Kasumi-1 (cell line): ENCODE results near the gene TTLL11.

Experiments used
- DNase-seq, 2 experiments: peaks; one replicate each; lab custom pipeline; 2025; lab: John Stamatoyannopoulos, UW

TTLL11 gene

DNA sequence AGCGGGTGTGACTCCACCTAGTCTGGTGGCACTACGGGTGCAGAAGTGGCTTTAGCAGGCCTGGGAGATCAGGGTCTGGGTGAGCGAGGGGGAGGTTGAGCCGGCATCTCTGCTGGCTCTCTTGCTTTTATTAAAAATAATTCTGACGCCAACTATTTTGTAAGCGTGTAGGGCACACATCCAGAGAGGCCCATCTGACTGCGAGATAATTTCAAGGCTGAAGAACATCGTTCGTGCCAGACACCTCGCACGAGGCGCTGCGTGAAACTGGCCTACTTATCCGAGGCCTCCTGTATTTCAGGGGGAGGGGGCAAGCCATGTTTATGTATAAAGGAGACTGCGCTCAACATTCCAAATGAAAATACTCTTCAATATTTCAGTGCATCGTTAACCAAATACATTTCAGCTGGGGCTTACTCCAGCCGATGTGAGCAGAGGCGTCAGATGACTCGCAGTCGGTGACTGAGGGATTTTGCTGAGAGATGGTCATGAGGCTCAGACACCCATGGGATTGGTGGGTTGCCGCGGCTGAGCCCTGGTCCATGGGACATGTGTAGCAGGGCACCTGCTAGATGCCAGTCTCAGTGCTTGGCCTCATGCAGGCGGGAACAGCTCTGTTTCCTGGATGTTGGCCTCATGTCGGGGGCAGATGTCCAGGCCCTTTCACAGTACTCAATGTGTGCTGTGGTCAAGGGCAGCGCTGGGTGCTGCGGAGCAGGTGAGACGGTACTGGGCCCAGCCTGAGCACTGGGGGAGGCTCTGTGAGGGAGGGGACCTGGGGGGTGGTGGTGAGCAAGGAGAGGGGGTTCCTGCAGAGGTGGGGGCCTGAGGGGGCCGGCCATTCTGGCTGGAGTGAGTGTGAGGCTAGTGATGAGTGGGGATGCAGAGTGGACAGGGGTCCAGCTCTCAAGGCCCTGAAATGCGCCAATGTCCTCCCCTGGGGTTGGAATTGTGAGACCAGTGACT, 240.2 kb downstream of the TTLL11 start:
- DNase-seq, result no peak

DNA sequence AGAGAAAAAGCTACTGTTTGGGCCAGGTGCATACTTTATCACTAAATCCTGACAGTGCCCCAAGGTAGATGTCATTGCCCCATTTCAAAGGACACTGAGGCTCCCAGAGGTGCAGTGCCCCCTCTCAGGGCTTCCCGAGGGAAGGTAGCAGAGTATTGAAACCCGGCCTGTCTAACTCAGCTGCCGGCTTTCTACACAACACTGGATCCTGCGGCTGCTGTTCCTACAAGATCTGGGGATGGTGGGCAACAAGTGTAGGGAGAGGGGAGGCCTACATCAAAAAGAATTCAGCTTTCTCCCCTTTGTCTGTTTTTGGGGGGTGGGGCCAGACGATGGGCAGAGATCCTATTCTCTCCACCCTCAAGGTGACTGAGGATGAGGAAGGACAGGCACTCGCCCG, 240.9 kb downstream of the TTLL11 start:
- no peak for DNase-seq

DNA sequence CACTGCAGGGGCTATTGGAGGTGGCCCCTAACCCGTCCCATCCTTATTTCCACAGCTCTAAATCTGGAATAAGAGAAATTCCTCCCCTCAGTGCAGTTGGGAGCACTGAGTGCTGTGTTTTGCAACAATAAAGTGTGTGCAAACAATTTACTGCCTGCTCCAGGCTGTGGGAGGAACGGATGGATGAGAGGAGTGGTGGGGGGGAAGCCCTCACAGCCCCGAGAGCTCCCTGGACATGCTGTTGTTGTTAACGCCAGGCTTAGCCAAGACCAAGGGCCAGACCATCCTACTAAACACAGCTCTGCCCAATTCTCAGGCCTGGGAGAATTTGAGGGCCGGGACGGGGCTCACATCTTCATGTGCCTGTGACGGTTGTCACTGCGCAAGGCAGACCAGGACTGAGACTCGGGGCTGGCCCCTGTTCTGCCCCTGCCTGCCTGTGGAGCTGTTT, 241.4 kb downstream of the TTLL11 start:
- DNase-seq, result no peak

DNA sequence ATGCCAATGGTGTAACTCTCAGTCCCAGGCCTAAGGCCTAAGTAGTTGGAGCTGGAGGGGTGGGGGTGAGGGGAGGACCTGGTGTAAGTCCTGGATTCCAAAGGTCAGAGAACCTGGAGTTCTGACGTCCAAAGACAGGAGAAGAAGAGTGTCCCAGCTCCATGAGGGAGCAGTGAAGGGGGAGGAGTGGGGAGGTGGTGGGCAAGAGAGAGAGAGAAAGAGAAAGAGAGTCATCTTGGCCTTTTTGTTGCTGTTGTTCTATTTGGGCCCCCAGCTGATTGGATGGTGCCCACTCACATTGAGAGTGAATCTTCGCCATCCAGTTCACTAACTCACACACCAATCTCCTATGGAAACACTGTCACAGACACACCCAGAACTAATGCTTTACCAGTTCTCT, 242.7 kb downstream of the TTLL11 start:
- DNase-seq, result no peak

DNA sequence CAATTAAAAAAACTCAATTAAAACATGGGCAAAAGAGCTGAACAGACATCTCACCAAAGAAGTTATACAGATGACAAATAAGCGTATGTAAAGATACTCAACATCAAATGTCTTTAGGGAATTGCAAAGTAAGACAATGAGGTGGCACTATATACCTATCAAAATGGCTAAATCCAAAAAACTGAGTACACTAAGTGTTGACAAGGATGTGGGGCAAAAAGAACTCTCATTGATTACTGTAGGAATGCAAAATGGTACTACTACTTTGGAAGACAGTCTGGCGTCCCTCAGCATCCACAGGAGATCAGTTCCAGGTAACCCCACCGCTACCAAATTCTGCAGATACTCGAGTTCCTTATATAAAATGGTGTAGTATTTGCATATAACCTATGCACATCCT, 243.6 kb downstream of the TTLL11 start:
- no peak for DNase-seq

DNA sequence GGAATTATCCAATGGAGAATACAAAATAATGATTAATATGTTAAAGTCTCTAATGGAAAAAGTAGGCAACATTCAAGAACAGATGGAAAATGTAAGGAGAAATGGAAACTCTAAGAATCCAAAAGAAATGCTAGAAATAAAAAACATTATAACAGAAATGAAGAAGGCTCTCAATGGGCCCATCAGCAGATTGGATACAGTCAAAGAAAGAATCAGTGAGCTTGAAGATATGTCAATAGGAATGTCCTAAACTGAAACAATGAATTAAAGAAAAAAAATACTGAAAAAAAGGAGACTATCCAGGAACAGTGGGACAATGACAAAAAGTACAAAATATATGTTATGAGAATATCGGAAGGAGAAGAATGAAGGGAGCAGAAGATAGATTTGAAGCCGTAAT, 248.5 kb downstream of the TTLL11 start:
- DNase-seq, result no peak

DNA sequence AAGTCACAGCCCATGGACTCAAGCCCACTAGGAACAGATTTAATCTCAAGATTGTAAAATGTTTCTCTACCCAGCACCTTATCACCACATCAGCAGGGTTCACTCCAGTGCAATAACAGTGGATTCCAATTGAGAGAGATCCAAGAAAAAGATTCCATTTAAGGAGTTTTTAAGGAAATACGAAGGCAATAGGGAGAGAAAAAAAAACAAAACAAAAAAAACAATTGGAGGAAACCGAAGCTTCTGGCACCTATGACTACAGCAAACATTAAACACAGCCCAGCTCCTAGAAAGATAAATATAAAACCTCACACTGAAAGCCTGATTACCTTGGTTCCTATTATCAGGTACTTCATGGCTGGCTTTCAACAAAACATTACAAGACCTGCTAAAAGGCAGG, 249.0 kb downstream of the TTLL11 start:
- DNase-seq, result no peak

DNA sequence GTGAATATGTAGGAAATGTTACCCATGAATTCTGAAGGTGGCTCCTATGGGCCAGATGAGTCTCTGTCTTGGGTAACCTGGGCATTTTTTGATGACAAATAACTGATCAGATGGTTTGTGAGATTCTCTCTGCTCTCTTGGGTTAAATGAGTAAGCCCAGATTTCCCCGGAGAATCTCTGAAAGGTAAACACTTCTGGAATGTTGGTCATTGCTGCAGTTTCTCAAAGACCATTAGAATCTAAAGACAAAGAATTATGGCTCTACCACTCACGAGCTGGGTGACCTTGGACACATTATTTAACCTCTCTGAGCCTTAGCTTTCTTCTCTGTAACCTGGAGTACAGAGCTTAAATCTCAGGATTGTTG, 250.5 kb downstream of the TTLL11 start:
- no peak for DNase-seq

DNA sequence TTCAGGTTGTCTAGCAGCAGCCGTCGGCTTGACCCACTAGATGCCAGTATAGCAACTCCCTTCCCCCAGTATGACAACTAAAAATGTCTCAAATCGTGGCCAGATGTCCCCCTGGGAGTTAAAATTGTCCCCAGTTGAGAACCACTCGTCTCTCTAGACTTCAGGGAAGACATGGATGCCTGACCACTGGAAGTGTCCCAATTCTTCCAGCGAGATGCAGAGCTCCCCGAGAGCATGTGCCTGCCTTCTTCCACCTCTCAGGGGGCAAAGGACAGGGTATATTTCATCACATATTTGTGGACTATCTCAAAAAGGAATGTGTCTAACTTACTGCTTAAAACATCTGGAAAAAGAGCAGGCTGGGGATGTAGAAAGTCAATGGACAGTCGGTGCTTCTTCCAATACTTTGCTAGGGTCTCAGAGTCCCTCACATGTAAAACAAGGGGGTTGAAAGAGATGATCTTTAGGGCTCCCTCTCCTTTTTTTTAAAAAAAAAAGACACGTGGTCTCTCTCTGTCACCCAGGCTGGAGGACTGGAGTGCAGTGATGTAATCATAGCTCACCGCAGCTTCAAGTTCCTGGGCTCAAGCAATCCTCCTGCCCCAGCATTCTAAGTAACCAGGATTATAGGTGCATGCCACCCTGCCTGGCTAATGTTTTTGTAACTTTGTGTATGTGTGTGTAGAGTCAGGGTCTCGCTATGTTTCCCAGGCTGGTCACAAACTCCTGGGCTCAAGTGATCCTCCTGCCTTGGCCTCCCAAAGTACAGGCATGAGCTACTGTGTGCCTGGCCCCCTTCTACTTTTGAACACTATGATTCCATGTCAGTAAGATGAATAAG, 251.1 kb downstream of the TTLL11 start:
- no peak for DNase-seq

DNA sequence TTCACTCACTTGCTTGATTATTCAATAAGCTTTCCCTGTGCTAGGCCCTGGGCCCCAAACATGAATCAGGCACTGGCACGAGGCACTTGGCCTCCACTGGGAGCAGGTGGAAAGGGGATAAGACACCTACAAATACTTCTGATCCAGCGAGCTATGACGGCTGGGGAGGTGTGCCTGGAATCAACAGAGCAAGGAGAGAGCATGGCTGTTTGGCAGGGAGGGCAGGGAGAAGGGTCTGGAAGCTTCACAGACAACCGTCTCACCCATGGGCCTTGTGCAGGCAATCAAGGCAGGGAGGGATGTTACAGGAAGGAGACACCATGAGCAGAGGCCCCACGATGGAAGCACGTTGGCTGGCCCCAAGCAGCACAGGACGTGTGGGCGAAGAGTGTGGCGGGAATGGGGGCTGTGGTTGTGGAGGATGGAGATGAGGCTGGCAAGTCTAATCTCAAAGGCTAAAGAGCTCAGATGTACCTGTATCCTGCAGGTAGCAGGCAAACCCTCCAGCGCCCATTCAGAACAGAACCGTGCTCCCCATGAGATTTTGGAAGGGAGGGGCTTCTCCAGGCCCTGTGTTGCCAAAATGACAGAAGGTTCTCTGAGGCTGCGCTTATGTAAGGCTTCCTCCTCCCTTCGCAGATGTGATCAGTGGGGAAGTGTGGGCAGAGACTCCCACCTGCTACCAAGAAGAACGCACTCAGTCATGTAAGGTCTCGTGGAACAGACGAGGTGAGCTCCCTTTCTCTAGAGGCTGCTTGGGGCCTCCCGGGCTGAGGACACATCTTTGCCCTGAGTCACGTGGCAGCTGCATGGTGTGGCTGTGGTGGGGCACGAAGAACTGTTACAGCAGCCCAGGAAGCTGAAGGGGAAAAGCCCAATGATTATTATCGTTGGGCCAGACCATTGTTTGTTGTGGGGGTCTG, 252.0 kb downstream of the TTLL11 start:
- DNase-seq, result no peak

DNA sequence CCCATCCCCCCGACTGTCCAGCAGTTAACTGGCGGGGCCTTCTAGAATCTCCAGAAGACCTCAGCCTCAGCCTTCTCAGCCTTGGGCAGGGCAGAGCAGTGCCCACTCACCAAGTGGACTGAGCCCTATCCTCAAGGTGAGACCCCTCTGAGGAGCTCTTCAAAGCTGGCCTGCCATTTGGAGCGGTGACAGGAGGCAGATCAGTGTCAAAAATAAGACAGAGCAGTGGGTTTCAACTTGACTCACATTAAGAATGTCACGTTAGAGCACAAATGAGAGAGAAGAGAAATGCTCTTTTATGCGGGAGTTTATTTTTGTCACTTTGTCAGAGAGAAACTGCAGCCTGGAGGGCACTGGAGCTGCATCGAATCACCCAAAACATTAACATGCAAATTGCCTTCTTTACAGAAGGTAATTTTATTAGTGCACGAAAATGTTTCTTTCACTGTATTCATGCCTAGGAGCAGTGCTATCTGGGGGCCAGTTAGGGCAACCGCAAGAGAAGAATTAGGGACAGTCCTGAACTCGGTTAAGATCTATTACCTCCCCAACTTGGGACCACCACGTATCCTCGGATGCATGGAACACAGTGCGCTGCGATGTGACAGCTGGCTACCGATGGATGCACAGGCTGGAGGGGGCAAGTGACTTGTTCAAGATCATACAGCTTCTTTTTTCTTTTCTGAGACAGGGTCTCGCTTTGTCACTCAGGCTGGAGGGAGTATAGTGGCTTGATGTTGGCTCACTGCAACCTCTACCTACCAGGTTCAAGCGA, 253.2 kb downstream of the TTLL11 start:
- DNase-seq, result no peak

DNA sequence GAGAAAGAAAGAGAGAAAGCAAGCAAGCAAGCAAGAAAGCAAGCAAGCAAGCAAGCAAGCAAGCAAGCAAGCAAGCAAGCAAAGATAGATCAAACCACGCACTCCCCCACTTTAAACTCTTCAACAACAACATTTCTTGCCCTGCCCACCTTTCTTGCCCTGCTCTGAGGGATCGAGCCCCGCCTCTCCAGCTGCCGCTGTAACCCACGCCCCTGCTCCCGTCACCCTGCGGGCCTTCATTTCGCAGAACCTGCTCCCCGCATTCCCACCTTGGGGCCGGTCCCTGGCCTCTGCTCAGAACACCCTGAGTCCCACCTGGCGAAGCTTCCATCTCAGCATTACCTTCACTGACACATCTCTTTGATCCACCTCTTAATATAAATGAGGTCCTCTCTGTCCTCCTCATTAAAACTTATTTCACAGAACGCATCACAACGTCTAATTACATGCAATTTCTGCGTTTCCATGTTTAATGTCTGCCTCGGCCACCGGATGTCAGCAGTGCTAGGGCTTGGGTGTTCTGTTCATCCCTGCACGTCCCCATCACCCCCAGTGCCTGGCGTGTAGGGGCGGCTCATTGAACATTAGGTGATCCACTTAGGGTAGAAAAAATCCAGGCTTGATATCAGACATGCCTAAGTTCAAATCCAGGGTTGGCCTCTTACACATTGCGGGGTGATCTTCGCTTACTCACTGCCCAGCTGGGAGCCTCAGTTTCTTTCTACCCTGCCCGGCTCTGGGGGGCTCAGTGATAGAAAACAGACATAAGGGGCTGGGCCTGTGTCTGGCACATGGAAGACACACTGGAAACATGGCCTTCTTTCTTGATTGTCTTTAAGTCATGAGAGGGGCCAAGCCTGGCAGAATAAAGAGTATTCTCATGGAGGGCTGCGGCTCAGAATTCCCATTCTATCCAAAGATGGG, 254.1 kb downstream of the TTLL11 start:
- no peak for DNase-seq

DNA sequence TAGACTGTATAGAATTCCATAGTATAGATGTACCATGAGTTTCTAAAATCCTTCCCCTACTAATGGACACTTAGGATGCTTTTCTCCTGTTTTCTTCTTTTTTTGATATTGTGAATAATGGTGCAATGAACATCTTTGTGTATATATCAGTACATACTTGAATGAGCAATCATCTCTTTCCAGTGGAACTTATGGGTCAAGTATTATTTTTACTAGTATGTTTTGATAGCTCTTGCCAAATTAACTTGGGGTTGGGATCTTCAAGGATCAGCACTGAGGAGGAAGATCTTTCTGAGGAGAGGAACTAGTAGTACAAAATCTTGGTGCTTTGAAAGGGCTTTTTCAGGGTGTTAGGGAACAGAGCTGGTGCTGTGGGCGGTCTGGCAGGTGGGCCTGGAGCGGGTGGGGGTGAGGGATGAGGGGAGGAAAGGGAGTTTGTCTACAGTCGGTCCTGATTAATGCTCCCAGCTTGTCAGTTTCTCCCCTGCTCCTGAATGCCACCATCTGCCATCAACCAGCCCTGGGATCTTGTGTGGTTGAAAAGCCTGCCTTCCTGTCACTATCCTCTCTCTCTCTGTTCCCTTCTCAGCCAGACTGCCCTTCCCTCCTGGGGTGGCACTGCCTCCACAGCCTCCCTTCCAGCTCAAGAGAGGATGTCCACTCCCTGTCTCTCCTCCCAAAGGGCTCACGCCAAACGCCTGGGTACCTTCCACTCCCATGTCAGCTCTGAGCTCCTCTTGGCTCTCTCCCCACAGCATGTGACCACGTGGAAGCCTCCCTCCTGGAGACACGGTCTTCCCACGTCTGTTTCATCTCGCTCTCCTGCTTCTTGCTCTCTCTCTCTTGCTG, 255.8 kb downstream of the TTLL11 start:
- DNase-seq, result no peak

DNA sequence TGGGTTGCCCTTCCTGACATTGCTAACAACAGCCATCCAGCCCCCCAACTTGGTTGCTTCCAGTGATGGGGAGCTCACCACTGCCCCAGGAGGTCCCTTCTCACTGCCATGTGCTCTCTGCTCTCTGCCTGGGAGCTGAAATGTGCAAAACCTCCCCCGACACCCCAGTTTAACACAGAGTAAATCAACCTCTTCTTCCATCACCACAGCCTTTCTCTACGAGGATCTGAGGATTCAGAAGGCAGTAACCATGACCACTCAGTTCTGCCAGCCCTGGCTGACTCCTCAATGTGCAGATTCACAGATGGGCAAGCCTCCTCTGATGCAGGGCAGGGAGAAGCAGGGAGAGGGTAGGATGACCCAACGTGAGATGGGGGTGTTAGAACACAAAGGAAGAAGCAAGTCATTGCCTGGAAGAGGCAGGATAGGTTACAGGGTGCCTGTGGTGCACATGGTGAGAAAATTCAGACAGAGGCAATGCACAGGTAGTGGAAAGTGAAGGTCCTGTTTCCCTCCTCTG, 256.7 kb downstream of the TTLL11 start:
- DNase-seq, result no peak

DNA sequence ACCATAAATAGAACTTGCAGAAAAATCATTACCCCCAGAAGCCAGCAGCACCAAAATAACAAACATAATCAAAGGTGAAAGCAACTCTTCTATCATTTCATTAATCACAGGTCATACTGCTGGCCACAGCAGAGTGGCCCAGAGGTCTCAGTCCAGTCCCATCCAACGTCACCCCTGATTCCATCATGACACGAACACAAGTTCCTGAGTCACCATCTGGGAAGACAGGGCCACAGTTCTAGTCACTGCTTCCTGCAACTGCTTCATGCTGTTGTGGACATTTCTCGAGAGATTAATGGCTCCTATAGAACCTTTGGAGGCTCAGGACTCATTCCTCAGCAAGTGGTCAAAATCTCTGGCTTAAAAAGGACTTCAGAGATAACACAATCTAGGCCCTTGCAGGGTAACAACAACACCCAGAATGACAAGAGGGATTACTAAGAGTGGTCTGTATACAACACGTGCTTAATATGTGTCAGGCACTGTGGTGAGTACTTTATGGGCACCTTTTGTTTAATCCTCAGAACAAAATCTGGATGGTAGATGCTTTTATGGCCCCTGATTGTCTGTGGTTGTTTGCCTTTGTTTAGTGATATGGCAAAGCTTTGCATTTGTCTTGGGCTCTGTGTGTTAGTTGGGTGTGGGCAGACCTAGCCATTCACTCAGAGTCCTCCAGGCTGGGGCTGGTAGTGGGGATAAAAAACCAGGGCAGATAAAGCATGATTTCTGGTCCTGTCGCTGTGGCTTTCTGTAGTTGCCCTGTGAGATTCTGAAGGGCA, 257.3 kb downstream of the TTLL11 start:
- DNase-seq, result no peak

DNA sequence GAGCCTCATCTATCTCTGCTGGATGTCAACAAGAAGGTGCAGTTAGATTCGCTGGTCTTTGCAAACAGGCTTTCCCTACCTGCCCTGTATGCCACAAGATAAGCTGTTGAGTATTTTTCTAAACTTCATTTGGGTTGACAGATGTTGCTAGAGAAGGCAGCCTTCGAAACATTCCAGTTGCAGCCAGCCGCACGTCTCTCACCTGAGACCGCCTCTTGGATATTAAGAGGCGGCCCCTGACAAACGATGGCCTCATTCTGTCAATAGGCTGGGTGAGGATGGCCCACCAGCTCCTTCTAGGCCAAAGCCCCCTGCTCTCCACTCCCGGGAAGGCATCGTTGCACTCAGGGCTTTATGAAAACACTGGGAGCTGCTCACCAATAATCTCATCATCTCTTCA, 260.0 kb downstream of the TTLL11 start:
- no peak for DNase-seq

DNA sequence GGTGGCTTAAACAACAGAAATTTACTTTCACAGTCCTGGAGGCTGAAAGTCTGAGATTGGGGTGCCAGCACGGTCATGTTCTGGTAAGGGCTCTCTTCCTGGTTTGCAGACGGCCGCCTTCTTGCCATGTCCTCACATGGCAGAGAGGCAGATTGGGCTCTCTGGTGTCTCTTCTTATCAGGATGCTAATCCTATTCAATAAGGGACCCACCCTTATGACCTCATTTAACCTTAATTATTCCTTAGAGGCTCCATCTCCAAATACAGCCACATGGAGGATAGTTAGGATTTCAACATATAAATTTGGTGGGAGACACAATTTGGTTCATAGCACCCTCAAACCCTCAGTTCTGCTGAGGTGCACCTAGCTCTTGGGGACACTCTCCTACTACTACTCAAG, 261.2 kb downstream of the TTLL11 start:
- DNase-seq, result no peak
